ENCODE data around the gene ZNF862. TPM values are rescaled to one million over a fixed set of nuclear protein-coding genes. Genes with fewer than 3 reads are reported as not detected.
"Not testable (repeated sequence)": the region's sequence is repeated elsewhere in the genome, so short reads cannot be mapped to it uniquely, and the experiment has no call there.

The ZNF862 gene
- total RNA-seq, 1 donor = 8.7 TPM

DNA sequence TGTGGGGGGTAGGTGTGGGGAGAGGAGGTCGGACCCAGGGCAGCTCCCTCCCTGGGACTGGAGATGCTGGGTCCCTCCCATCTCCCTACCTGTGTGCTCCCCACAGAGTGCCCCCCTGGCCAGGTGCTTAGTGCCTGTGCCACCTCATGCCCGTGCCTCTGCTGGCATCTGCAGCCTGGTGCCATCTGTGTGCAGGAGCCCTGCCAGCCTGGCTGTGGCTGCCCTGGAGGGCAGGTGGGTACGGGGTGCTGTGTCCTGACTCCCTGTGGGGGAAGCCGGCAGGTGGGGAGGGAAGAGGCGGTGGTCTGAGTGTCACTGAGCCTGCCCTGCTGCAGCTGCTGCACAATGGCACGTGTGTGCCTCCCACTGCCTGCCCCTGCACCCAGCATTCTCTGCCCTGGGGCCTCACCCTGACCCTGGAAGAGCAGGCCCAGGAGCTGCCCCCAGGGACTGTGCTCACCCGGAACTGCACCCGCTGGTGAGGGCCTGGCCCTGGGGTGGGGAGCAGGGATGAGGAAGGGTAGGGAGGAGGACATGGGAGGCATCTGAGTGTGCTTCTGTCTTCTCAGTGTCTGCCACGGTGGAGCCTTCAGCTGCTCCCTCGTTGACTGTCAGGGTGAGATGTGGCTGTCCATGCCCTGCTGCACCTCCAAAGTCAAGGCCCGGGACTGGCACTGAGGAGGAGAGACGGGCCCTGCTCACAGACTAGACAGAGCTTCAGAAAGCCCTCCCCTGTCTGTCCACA lies 11.7 kb upstream of the ZNF862 start:
- H3K4me2 ChIP-seq (ENCODE audit: insufficient read depth, low read length) = no peak overlapping the region
- no peak overlapping the region for H2AFZ ChIP-seq (ENCODE audit: low read length)
- H4K20me1 ChIP-seq (ENCODE audit: insufficient read depth, low read length) = no peaks in the 10 kb centered on the region
- no peaks in the 10 kb centered on the region for H3K27me3 ChIP-seq (ENCODE audit: insufficient read depth, low read length)
- peak; percentile 86 for DNase-seq (ENCODE audit: insufficient read length, low spot score, missing footprints)
- no peaks in the 10 kb centered on the region for H3K79me2 ChIP-seq (ENCODE audit: insufficient read depth, low read length)
- TF ChIP-seq, protein P1, sequence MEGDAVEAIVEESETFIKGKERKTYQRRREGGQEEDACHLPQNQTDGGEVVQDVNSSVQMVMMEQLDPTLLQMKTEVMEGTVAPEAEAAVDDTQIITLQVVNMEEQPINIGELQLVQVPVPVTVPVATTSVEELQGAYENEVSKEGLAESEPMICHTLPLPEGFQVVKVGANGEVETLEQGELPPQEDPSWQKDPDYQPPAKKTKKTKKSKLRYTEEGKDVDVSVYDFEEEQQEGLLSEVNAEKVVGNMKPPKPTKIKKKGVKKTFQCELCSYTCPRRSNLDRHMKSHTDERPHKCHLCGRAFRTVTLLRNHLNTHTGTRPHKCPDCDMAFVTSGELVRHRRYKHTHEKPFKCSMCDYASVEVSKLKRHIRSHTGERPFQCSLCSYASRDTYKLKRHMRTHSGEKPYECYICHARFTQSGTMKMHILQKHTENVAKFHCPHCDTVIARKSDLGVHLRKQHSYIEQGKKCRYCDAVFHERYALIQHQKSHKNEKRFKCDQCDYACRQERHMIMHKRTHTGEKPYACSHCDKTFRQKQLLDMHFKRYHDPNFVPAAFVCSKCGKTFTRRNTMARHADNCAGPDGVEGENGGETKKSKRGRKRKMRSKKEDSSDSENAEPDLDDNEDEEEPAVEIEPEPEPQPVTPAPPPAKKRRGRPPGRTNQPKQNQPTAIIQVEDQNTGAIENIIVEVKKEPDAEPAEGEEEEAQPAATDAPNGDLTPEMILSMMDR (IDR thresholded peaks at IDR 0.05; ENCODE audit: extremely low read depth, low read depth, low read length) = no peak
- no peaks in the 10 kb centered on the region for H3K9me3 ChIP-seq (ENCODE audit: low read depth, low read length)
- H3K4me3 ChIP-seq (ENCODE audit: insufficient read depth, low read length) = no peak overlapping the region
- no peak overlapping the region for H3K27ac ChIP-seq (ENCODE audit: low read depth, low read length)
- no peaks in the 10 kb centered on the region for H3K36me3 ChIP-seq (ENCODE audit: insufficient read depth, low read length)
- H3K4me1 ChIP-seq (ENCODE audit: insufficient read depth, low read length) = no peaks in the 10 kb centered on the region

DNA sequence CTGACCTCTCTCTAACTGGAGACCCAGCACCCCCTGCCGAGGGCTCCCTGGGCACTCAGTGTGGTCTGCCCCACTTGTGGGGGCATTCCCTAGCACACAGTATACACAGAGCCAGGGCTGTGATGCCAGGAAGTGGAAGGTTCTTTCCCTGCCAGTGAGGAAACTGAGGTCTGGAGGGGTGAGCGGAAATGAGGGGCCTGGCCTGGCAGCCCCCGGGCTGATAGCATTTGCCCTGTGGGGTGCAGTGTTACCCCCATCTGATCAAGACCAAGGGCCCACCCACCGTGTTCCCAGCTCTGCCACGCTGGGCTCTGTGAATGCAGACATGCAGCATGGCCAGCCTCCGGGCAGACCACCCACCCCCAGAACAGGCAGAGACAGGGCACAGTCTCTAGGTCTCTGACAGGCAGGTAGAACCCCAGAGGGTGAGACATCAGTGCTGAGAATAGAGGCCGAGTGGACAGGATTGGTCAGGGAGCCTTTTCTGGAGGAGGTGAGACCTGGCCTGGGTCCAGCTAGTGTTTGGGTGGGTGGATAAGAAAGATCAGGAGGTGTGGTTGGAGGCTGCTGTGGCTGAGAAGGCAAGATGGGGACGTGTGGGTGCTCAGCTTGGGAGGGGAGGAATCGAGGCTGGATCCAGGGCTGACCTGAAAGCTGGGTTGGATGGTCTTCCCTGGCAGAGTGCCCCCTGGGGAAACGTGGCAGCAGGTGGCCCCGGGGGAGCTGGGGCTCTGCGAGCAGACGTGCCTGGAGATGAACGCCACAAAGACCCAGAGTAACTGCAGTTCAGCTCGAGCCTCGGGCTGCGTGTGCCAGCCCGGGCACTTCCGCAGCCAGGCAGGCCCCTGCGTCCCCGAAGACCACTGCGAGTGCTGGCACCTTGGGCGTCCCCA lies 10.8 kb upstream of the ZNF862 start:
- Histone ChIP-seq H3K9me3 (ENCODE audit: low read depth, low read length) (no peaks in the 10 kb centered on the region), H3K27me3 (ENCODE audit: insufficient read depth, low read length) (no peaks in the 10 kb centered on the region), H3K4me1 (ENCODE audit: insufficient read depth, low read length) (no peaks in the 10 kb centered on the region), H2AFZ (ENCODE audit: low read length) (no peak overlapping the region), H3K27ac (ENCODE audit: low read depth, low read length) (no peak overlapping the region), H3K4me3 (ENCODE audit: insufficient read depth, low read length) (no peak overlapping the region), H3K79me2 (ENCODE audit: insufficient read depth, low read length) (no peaks in the 10 kb centered on the region), H3K36me3 (ENCODE audit: insufficient read depth, low read length) (no peaks in the 10 kb centered on the region), H4K20me1 (ENCODE audit: insufficient read depth, low read length) (no peaks in the 10 kb centered on the region), H3K4me2 (ENCODE audit: insufficient read depth, low read length) (no peak overlapping the region)
- TF ChIP-seq, protein P1 (IDR thresholded peaks at IDR 0.05; ENCODE audit: extremely low read depth, low read depth, low read length) = no peak
- peak; percentile 88 for DNase-seq (ENCODE audit: insufficient read length, low spot score, missing footprints)

DNA sequence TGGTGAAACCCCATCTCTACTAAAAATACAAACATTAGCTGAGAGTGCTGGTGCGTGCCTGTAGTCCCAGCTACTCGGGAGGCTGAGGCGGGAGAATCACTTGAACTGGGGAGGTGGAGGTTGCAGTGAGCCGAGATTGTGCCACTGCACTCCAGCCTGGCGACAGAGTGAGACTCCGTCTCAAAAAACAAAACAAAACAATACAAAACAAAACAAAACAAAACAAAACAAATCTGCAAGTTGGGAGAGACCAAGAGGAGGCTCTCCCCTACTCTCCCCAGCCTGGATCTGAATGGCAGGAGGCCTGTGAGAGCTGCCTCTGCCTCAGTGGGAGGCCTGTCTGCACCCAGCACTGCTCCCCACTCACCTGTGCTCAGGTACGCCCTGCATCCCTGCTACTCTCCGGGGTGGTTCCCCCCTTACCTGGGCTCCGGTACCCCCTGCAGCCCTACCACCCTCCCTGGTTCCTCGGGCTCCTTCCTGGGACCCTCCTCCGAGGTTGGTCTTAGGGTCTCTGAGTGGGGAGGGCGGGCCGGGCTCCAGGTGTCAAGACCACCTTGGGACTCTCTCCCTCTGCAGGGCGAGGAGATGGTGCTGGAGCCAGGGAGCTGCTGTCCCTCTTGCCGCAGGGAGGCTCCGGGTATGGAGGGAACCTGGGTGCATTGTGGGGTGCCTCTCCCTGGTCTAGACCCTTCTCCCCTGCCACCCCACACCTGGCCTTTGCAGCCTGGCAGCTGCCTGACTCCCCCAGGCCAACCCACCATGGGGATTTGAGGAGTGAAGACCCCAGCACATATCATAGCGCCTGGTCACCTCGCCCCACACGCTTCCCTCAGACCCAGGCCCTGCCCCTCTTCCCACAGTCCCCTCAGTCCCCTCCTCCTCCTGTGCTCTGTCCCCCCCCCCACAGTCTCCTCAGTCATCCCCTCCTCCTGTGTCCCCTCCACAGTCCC lies 9.5 kb upstream of the ZNF862 start:
- Histone ChIP-seq H3K79me2 (ENCODE audit: insufficient read depth, low read length) (no peaks in the 10 kb centered on the region), H3K4me1 (ENCODE audit: insufficient read depth, low read length) (no peaks in the 10 kb centered on the region), H3K4me2 (ENCODE audit: insufficient read depth, low read length) (no peak overlapping the region), H3K36me3 (ENCODE audit: insufficient read depth, low read length) (no peaks in the 10 kb centered on the region), H3K27me3 (ENCODE audit: insufficient read depth, low read length) (no peaks in the 10 kb centered on the region), H3K9me3 (ENCODE audit: low read depth, low read length) (no peaks in the 10 kb centered on the region), H2AFZ (ENCODE audit: low read length) (no peak overlapping the region), H3K4me3 (ENCODE audit: insufficient read depth, low read length) (no peak overlapping the region), H4K20me1 (ENCODE audit: insufficient read depth, low read length) (no peaks in the 10 kb centered on the region), H3K27ac (ENCODE audit: low read depth, low read length) (no peak overlapping the region)
- TF ChIP-seq, protein P1 (IDR thresholded peaks at IDR 0.05; ENCODE audit: extremely low read depth, low read depth, low read length) = no peak
- peak; percentile 68 for DNase-seq (ENCODE audit: insufficient read length, low spot score, missing footprints)

DNA sequence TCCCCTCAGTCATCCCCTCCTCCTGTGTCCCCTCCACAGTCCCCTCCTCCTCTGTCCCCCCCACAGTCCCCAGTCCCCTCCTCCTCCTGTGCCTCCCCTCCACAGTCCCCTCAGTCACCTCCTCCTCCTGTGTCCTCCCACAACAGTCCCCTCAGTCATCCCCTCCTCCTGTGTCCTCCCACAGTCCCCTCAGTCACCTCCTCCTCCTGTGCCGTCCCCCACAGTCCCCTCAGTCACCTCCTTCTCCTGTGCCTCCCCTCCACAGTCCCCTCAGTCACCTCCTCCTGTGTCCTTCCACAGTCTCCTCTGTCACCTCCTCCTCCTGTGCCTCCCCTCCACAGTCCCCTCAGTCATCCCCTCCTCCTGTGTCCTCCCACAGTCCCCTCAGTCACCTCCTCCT lies 7.6 kb upstream of the ZNF862 start:
- H3K4me3 ChIP-seq (ENCODE audit: insufficient read depth, low read length); H3K27ac ChIP-seq (ENCODE audit: low read depth, low read length); H3K79me2 ChIP-seq (ENCODE audit: insufficient read depth, low read length); H2AFZ ChIP-seq (ENCODE audit: low read length); H3K27me3 ChIP-seq (ENCODE audit: insufficient read depth, low read length); H4K20me1 ChIP-seq (ENCODE audit: insufficient read depth, low read length); H3K4me2 ChIP-seq (ENCODE audit: insufficient read depth, low read length); H3K9me3 ChIP-seq (ENCODE audit: low read depth, low read length); H3K36me3 ChIP-seq (ENCODE audit: insufficient read depth, low read length); DNase-seq (ENCODE audit: insufficient read length, low spot score, missing footprints); H3K4me1 ChIP-seq (ENCODE audit: insufficient read depth, low read length): not testable (repeated sequence)

Measured in osteoblast (primary cell).